ENCODE results near the gene SYNGAP1.

Gene SYNGAP1

GRCh38 chr6:33404884-33405283 lies 15.0 kb upstream of the SYNGAP1 start:
- DNase-seq (ENCODE audit: low read depth), result no peak

- DNase-seq (ENCODE audit: low read depth), result no peak
These were observed 14.4 kb upstream of the SYNGAP1 start for GRCh38 chr6:33405386-33405940.

GRCh38 chr6:33406126-33406525 lies 13.7 kb upstream of the SYNGAP1 start:
- no peak for DNase-seq (ENCODE audit: low read depth)

- DNase-seq (ENCODE audit: low read depth), result no peak
These were observed 12.6 kb upstream of the SYNGAP1 start for GRCh38 chr6:33407132-33407718.

GRCh38 chr6:33410050-33410710 lies 9.7 kb upstream of the SYNGAP1 start:
- DNase-seq (ENCODE audit: low read depth), result peak; percentile 95

GRCh38 chr6:33410711-33411631 lies 8.9 kb upstream of the SYNGAP1 start, which contains the start of gene PHF1:
Gene PHF1, plus strand, starts transcription at chr6:33411014. Its CDS starts 1,250 bp downstream, at chr6:33412264.
- DNase-seq (ENCODE audit: low read depth), result no peak

- DNase-seq (ENCODE audit: low read depth), result no peak
These were observed 8.2 kb upstream of the SYNGAP1 start for GRCh38 chr6:33411632-33412005.

- DNase-seq (ENCODE audit: low read depth), result no peak
These were observed 7.5 kb upstream of the SYNGAP1 start for GRCh38 chr6:33412140-33413009.

- DNase-seq (ENCODE audit: low read depth), result no peak
These were observed 6.4 kb upstream of the SYNGAP1 start for GRCh38 chr6:33413241-33414120.

- no peak for DNase-seq (ENCODE audit: low read depth)
These were observed 5.1 kb upstream of the SYNGAP1 start for GRCh38 chr6:33414592-33415271.

- DNase-seq (ENCODE audit: low read depth), result no peak
These were observed 4.0 kb upstream of the SYNGAP1 start for GRCh38 chr6:33415831-33416230.

GRCh38 chr6:33416386-33417127 lies 3.3 kb upstream of the SYNGAP1 start:
- no peak for DNase-seq (ENCODE audit: low read depth)

GRCh38 chr6:33417128-33417902 lies 2.5 kb upstream of the SYNGAP1 start:
- DNase-seq (ENCODE audit: low read depth), result no peak

- DNase-seq (ENCODE audit: low read depth), result peak; percentile 92
These were observed 1.8 kb upstream of the SYNGAP1 start, which contains the start of gene CUTA for GRCh38 chr6:33417903-33418689. Gene CUTA, minus strand, starts transcription at chr6:33418107. Its CDS starts 107 bp downstream, at chr6:33418000.

- no peak for DNase-seq (ENCODE audit: low read depth)
These were observed 1.1 kb upstream of the SYNGAP1 start for GRCh38 chr6:33418690-33419291.

- DNase-seq (ENCODE audit: low read depth), result no peak
These were observed 852 bp downstream of the SYNGAP1 start for GRCh38 chr6:33420491-33421343.
